B cell (primary cell): ENCODE results near the gene SERTAD2. TPM values are rescaled to one million over a fixed set of nuclear protein-coding genes. Genes with fewer than 3 reads are reported as not detected.

Source experiments
- ATAC-seq: fragments of 200-7000 bp; cut with Tn5 transposase; one replicate; pipeline ENCODE4 v1.10.0; 2021; ENCODE audit warnings: low read depth, mild to moderate bottlenecking, moderate number of reproducible peaks, moderate library complexity
- CTCF ChIA-PET: fragments of 350-600 bp; sonication (Branson Sonifier 250); formaldehyde crosslinking; loops from one replicate; lab custom pipeline; 2021; ENCODE audit warnings: antibody characterized with exemption, inconsistent platforms; lab: Charles Lee
- POLR2A ChIA-PET: fragments of 350-600 bp; sonication (Branson Sonifier 250); formaldehyde crosslinking; loops from one replicate; lab custom pipeline; 2021; ENCODE audit warnings: antibody characterized with exemption; lab: Charles Lee
- DNase-seq: peaks from one replicate; pipeline ENCODE4 v3.0.0; 2013
- H2AFZ ChIP-seq: 2 replicates; pipeline ENCODE4 v1.6.1; 2012; ENCODE audit warnings: mild to moderate bottlenecking, low read depth, low read length; ENCODE audit not compliant: insufficient read depth, poor library complexity, severe bottlenecking
- H3K27ac ChIP-seq, 2 donors: 1 replicate in 1 of 2; 2 replicates in 1 of 2; pipeline ENCODE4 v1.5.1; 2012 to 2013; ENCODE audit warnings: low read length in 2 of 2, mild to moderate bottlenecking in 2 of 2, moderate library complexity in 1 of 2
- H3K27me3 ChIP-seq, 4 experiments: fragments of 200-600 bp in 1 of 4; sonication (generic) in 1 of 4; replicated peaks in 1 of 4; 1 replicate in 2 of 4; 2 replicates in 2 of 4; pipeline versions ENCODE4 v1.6.1 to v1.7.0; 2013 to 2016; ENCODE audit warnings: low read length in 3 of 4, mild to moderate bottlenecking in 2 of 4, mixed read lengths in 1 of 4, moderate library complexity in 1 of 4; ENCODE audit not compliant: insufficient read depth in 4 of 4, control insufficient read depth in 3 of 4; ENCODE audit errors: control extremely low read depth in 1 of 4
- H3K36me3 ChIP-seq, 2 experiments: replicated peaks in 1 of 2; 1 replicate in 1 of 2; 2 replicates in 1 of 2; pipeline versions ENCODE4 v1.6.1 to v1.7.1; 2013; ENCODE audit warnings: low read length in 1 of 2; ENCODE audit not compliant: insufficient read depth in 2 of 2, control insufficient read depth in 1 of 2; ENCODE audit errors: control extremely low read depth in 1 of 2, extremely low read depth in 1 of 2
- H3K4me1 ChIP-seq, 2 donors: fragments of 200-600 bp in 1 of 2; sonication (generic) in 1 of 2; 1 replicate in 1 of 2; 2 replicates in 1 of 2; pipeline versions ENCODE4 v1.5.1 to v1.6.1; 2013 to 2017; ENCODE audit warnings: low read length in 2 of 2; ENCODE audit not compliant: control insufficient read depth in 2 of 2, insufficient read depth in 2 of 2
- H3K4me2 ChIP-seq: replicated peaks from 2 replicates; pipeline ENCODE3; 2012; ENCODE audit warnings: mild to moderate bottlenecking, low read depth, low read length; ENCODE audit not compliant: poor library complexity, severe bottlenecking
- H3K4me3 ChIP-seq, 5 experiments: fragments of 200-600 bp in 1 of 5; sonication (generic) in 1 of 5; 1 replicate in 3 of 5; 2 replicates in 2 of 5; pipeline versions ENCODE4 v1.5.1 to v1.7.0; 2011 to 2016; ENCODE audit warnings: low read length in 4 of 5, mild to moderate bottlenecking in 4 of 5, low read depth in 2 of 5, control low read depth in 1 of 5, moderate library complexity in 1 of 5; ENCODE audit not compliant: insufficient read depth in 1 of 5; ENCODE audit errors: control extremely low read depth in 1 of 5, extremely low read depth in 1 of 5
- H3K79me2 ChIP-seq: fragments of 200-600 bp; sonication (generic); one replicate; pipeline ENCODE4 v1.6.0; 2016; ENCODE audit warnings: low read length; ENCODE audit not compliant: control insufficient read depth, insufficient read depth
- H3K9ac ChIP-seq: fragments of 200-600 bp; sonication (generic); 2 replicates; pipeline ENCODE4 v1.6.1; 2017; ENCODE audit warnings: mild to moderate bottlenecking, low read length, moderate library complexity
- H3K9me3 ChIP-seq, 3 donors: one replicate each; pipeline versions ENCODE4 v1.6.1 to v1.7.1; 2013; ENCODE audit warnings: low read length in 2 of 3; ENCODE audit not compliant: control insufficient read depth in 2 of 3, insufficient read depth in 1 of 3; ENCODE audit errors: control extremely low read depth in 1 of 3
- H4K20me1 ChIP-seq: 2 replicates; pipeline ENCODE4 v1.6.0; 2012; ENCODE audit warnings: mild to moderate bottlenecking, low read length; ENCODE audit not compliant: insufficient read depth, control insufficient read depth, poor library complexity, severe bottlenecking
- H3K27ac Mint-ChIP-seq: one replicate; pipeline ENCODE4 v1.8.0; 2021; ENCODE audit warnings: mixed read lengths
- H3K27me3 Mint-ChIP-seq: one replicate; pipeline ENCODE4 v1.8.0; 2021; ENCODE audit warnings: mixed read lengths
- H3K4me1 Mint-ChIP-seq: one replicate; pipeline ENCODE4 v1.8.0; 2021; ENCODE audit warnings: mixed read lengths
- H3K4me3 Mint-ChIP-seq: one replicate; pipeline ENCODE4 v1.8.0; 2021; ENCODE audit warnings: mixed read lengths
- H3K9me3 Mint-ChIP-seq: one replicate; pipeline ENCODE4 v1.8.0; 2022; ENCODE audit warnings: mixed read lengths; ENCODE audit not compliant: insufficient read depth
- CTCF ChIP-seq: fragments of 200-600 bp; IDR thresholded peaks from one replicate; pipeline ENCODE4 v1.8.0; 2022; ENCODE audit warnings: antibody characterized with exemption, mild to moderate bottlenecking
- EZH2 ChIP-seq: IDR thresholded peaks from 2 replicates; pipeline ENCODE4 v1.6.1; 2012; ENCODE audit warnings: borderline replicate concordance, low read depth, mild to moderate bottlenecking, moderate library complexity, low read length; ENCODE audit not compliant: insufficient read depth, poor library complexity, severe bottlenecking
- WGBS: methylation state at CpG from one replicate; pipeline ENCODE4 v1.1.5; 2013; ENCODE audit warnings: missing lambda C conversion rate; ENCODE audit not compliant: insufficient coverage; 5-methylcytosine and 5-hydroxymethylcytosine counted together
- intact Hi-C: fragments of 100-400 bp; cut with micrococcal nuclease; formaldehyde crosslinking; loops from one replicate; pipeline ENCODE4 v1.10.0; 2022
- polyA plus RNA-seq: library from polyadenylated mRNA; depleted of rRNA; stranded (reverse); fragments of >200 nt; gene quantifications from 2 replicates; pipeline ENCODE4 v1.2.3, GENCODE V29; 2012
- total RNA-seq, 2 donors: library from RNA; stranded (reverse); fragments of 120-200 nt in 1 of 2; gene quantifications; 1 replicate in 1 of 2; 2 replicates in 1 of 2; pipeline versions ENCODE4 v1.2.3 to v1.2.4, GENCODE V29; 2013 to 2022

The SERTAD2 gene
- total and polyA plus RNA-seq, 2 donors (not counting 1 experiment from before 2014, with no cell fraction given): 49.5 to 66.8 TPM

- ATAC-seq (no peak), DNase-seq (no peak)
- Histone ChIP-seq H3K27ac (no peak overlapping the region), H3K27me3 (no peaks in the 10 kb centered on the region), H3K4me1 (peaks cover 17 to 18% of the 10 kb centered on the region in 2 donors), H4K20me1 (no peaks in the 10 kb centered on the region), H3K4me3 (no peak overlapping the region), H3K36me3 (no peaks in the 10 kb centered on the region), H2AFZ (no peak overlapping the region), H3K9ac (no peak overlapping the region), H3K79me2 (no peaks in the 10 kb centered on the region), H3K9me3 (no peaks in the 10 kb centered on the region), H3K4me2 (no peak overlapping the region)
- WGBS: no CpG with 5 or more reads among the region's 3 CpGs
- no peaks in the 10 kb centered on the region for H3K9me3 Mint-ChIP-seq
- ChIA-PET CTCF (interaction anchor here (0.7 to 1.6 kb wide), 6 partner anchors 13 to 35 kb away, joined by 3 to 5 read pairs (median 4); partner anchors contain the start of gene SERTAD2), POLR2A (interaction anchor here (0.7 to 1.4 kb wide), 2 partner anchors 24 to 352 kb away, joined by 3 to 6 read pairs; no protein-coding TSS in a partner anchor)
- H3K27ac Mint-ChIP-seq: no peak overlapping the region
- intact Hi-C loops: no loop called here
- peaks cover 32% of the 10 kb centered on the region for H3K4me1 Mint-ChIP-seq
- no peaks in the 10 kb centered on the region for H3K27me3 Mint-ChIP-seq
- TF ChIP-seq EZH2 (no peak), CTCF (no peak)
- no peak overlapping the region for H3K4me3 Mint-ChIP-seq
These were observed 25.3 kb upstream of the SERTAD2 start for GRCh38 chr2:64678771-64679590.

GRCh38 chr2:64677530-64677929, 23.8 kb upstream of the SERTAD2 start:
- Histone ChIP-seq H3K27me3 (no peaks in the 10 kb centered on the region), H4K20me1 (no peaks in the 10 kb centered on the region), H3K9me3 (no peaks in the 10 kb centered on the region), H3K27ac (no peak overlapping the region), H3K9ac (no peak overlapping the region), H3K36me3 (no peaks in the 10 kb centered on the region), H3K79me2 (peaks cover 3% of the 10 kb centered on the region), H2AFZ (no peak overlapping the region), H3K4me3 (no peak overlapping the region), H3K4me1 (peaks cover 19 to 23% of the 10 kb centered on the region in 2 donors), H3K4me2 (no peak overlapping the region)
- H3K9me3 Mint-ChIP-seq: no peaks in the 10 kb centered on the region
- no peak overlapping the region for H3K27ac Mint-ChIP-seq
- intact Hi-C loops: no loop called here
- DNase-seq (no peak), ATAC-seq (no peak)
- 100% methylated on average over 1 of the region's 3 CpGs for WGBS
- no peaks in the 10 kb centered on the region for H3K27me3 Mint-ChIP-seq
- CTCF ChIA-PET: interaction anchor here (0.6 to 1.2 kb wide), 2 partner anchors 19 to 73 kb away, joined by 3 to 5 read pairs; no protein-coding TSS in a partner anchor
- no peak for TF ChIP-seq CTCF
- TF ChIP-seq EZH2: no peak
- peaks cover 32% of the 10 kb centered on the region for H3K4me1 Mint-ChIP-seq
- H3K4me3 Mint-ChIP-seq: no peak overlapping the region
- POLR2A ChIA-PET: no interaction called here
